ENCODE measurements around the gene PPIG.

- TF ChIP-seq REST (tag by site-specific recombination; IDR thresholded peaks at IDR 0.05) (no peak), CTCF (tag by site-specific recombination; IDR thresholded peaks at IDR 0.05) (no peak)
Measured at GRCh38 chr2:169637620-169638019, 53.5 kb downstream of the PPIG start.

Measured in HEK293 (cell line).